Lower leg skin (tissue), 4 donors: ENCODE measurements around the gene RLN3. TPM values are rescaled to one million over a fixed set of nuclear protein-coding genes. Genes with fewer than 3 reads are reported as not detected.
"Not testable (repeated sequence)": the region's sequence is repeated elsewhere in the genome, so short reads cannot be mapped to it uniquely, and the experiment has no call there.

Experiments used
- DNase-seq, 2 donors: peaks; one replicate each; pipeline ENCODE4 v3.0.0-alpha.2; 2019; ENCODE audit warnings: low spot score in 2 of 2
- H3K4me3 ChIP-seq: fragments of 200-600 bp; sonication (generic); 2 replicates; pipeline ENCODE4 v1.5.1; 2017; ENCODE audit warnings: mild to moderate bottlenecking, low read depth; ENCODE audit not compliant: poor library complexity, severe bottlenecking
- CTCF ChIP-seq, 3 donors: fragments of 450-650 bp; IDR thresholded peaks; one replicate each; pipeline ENCODE4 v1.5.1; 2016; ENCODE audit warnings: antibody characterized with exemption in 3 of 3, mild to moderate bottlenecking in 3 of 3, moderate library complexity in 2 of 3
- POLR2A ChIP-seq, 2 donors: fragments of 450-650 bp; IDR thresholded peaks; one replicate each; pipeline ENCODE4 v1.6.1; 2016 to 2017; ENCODE audit warnings: antibody characterized with exemption in 2 of 2, mild to moderate bottlenecking in 1 of 2, moderate library complexity in 1 of 2
- WGBS, 2 donors: methylation state at CpG; one replicate each; pipeline ENCODE4 v1.1.5; 2018; 5-methylcytosine and 5-hydroxymethylcytosine counted together
- intact Hi-C: fragments of 100-400 bp; cut with DNase I; formaldehyde crosslinking; loops from one replicate; pipeline ENCODE4 v1.15.0; 2023; ENCODE audit warnings: low total_unique reads
- total RNA-seq, 4 donors: library from RNA; depleted of rRNA; stranded (reverse); fragments of >200 nt; gene quantifications; one replicate each; pipeline ENCODE4 v1.1.0, GENCODE V29; 2016

RLN3 gene
- total RNA-seq, 4 donors from 2014 or later: not detected

- intact Hi-C loops: no loop called here
- peak within 1 kb of the TSS; percentile 40 for H3K4me3 ChIP-seq
- 0 to 1% methylated on average over 34 to 40 of the region's 63 CpGs for WGBS, 2 donors
- DNase-seq: peak in 1 of 2 donors; percentile 91
- TF ChIP-seq CTCF (IDR thresholded peaks at IDR 0.05): peak in 1 of 3 donors; percentile 35
- no peak for TF ChIP-seq POLR2A (IDR thresholded peaks at IDR 0.05)
Measured at GRCh38 chr19:14031719-14032480, 4.0 kb downstream of the RLN3 start, which contains the start of gene IL27RA. TSS of gene IL27RA (plus strand) at chr19:14031762. CDS start at chr19:14031873, 111 bp downstream.

- WGBS, 2 donors: 95 to 98% methylated on average over 2 of the region's 2 CpGs
- intact Hi-C loops: no loop called here
- H3K4me3 ChIP-seq: no peak overlapping the region
- no peak for DNase-seq
- TF ChIP-seq CTCF (IDR thresholded peaks at IDR 0.05): no peak
- no peak for TF ChIP-seq POLR2A (IDR thresholded peaks at IDR 0.05)
Measured at GRCh38 chr19:14033946-14034345, 6.0 kb downstream of the RLN3 start.

- H3K4me3 ChIP-seq, intact Hi-C loops, DNase-seq: not testable (repeated sequence)
- WGBS, 2 donors: 87 to 91% methylated on average over 12 of the region's 12 CpGs
Measured at GRCh38 chr19:14035159-14035558, 7.2 kb downstream of the RLN3 start.

GRCh38 chr19:14035706-14036105, 7.8 kb downstream of the RLN3 start:
- TF ChIP-seq POLR2A (IDR thresholded peaks at IDR 0.05): no peak
- no peak for TF ChIP-seq CTCF (IDR thresholded peaks at IDR 0.05)
- no peak for DNase-seq
- intact Hi-C loops: no loop called here
- H3K4me3 ChIP-seq: no peak overlapping the region
- 65 to 79% methylated on average over 7 of the region's 7 CpGs for WGBS, 2 donors

- H3K4me3 ChIP-seq: no peak overlapping the region
- DNase-seq: no peak
- TF ChIP-seq CTCF (IDR thresholded peaks at IDR 0.05) (no peak), POLR2A (IDR thresholded peaks at IDR 0.05) (no peak)
- 92 to 94% methylated on average over 6 to 7 of the region's 7 CpGs for WGBS, 2 donors
- intact Hi-C loops: no loop called here
Measured at GRCh38 chr19:14039181-14039580, 11.2 kb downstream of the RLN3 start.

- intact Hi-C loops, H3K4me3 ChIP-seq: not testable (repeated sequence)
- 59 to 64% methylated on average over 19 of the region's 19 CpGs for WGBS, 2 donors
- DNase-seq: peak in 1 of 2 donors; percentile 32
- peak in 1 of 3 donors; percentile 38 for TF ChIP-seq CTCF (IDR thresholded peaks at IDR 0.05)
Measured at GRCh38 chr19:14042659-14043608, 15.0 kb downstream of the RLN3 start.

DNA sequence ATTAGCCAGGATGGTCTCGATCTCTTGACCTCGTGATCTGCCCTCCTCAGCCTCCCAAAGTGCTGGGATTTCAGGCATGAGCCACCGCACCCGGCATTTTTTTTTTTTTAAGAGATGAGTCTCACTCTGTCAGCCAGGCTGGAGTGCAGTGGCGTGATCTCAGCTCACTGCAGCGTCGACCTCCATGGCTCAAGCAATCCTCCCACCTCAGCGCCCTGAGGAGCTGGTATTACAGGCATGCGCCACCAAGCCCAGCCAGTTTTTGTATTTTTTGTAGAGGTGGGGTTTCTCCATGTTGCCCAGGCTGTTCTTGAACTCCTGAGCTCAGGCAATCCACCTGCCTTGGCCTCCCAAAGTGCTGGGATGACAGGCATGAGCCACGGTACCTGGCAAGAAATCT, 19.9 kb downstream of the RLN3 start:
- DNase-seq, intact Hi-C loops, H3K4me3 ChIP-seq: not testable (repeated sequence)
- 93 to 94% methylated on average over 10 of the region's 10 CpGs for WGBS, 2 donors
